PC-3 (cell line): Measurements from ENCODE around the gene SEPTIN8. TPM values are rescaled to one million over a fixed set of nuclear protein-coding genes. Genes with fewer than 3 reads are reported as not detected.
A peak's percentile ranks its signal among the peaks of the same experiment; 100 is the strongest.

Source experiments
- ATAC-seq: fragments of 200-7000 bp; cut with Tn5 transposase; 2 replicates; pipeline ENCODE4 v1.9.1; 2020; ENCODE audit warnings: mild to moderate bottlenecking, moderate library complexity
- BruUV-seq: library from RNA; stranded (reverse); fragments of 400-500 nt; replicated peaks from 2 replicates; lab custom pipeline; 2021; lab: Mats Ljungman, UMichigan
- CTCF ChIA-PET: fragments of 300-600 bp; sonication (Branson Sonifier 250); formaldehyde crosslinking; loops from one replicate; lab custom pipeline; 2022; ENCODE audit warnings: antibody characterized with exemption; lab: Charles Lee
- POLR2A ChIA-PET: fragments of 300-600 bp; sonication (Branson Sonifier 250); formaldehyde crosslinking; loops from one replicate; lab custom pipeline; 2022; ENCODE audit warnings: antibody characterized with exemption; ENCODE audit not compliant: unreplicated experiment; lab: Charles Lee
- DNase-seq: peaks from one replicate; pipeline ENCODE4 v3.0.0-alpha.2; 2015
- H2AFZ ChIP-seq: fragments of 300-600 bp; sonication (generic); 2 replicates; pipeline ENCODE4 v1.6.0; 2016; ENCODE audit warnings: antibody characterized with exemption, low read length
- H3F3A ChIP-seq: fragments of 300-600 bp; sonication (generic); one replicate; pipeline ENCODE4 v1.6.0; 2017; ENCODE audit warnings: antibody characterized with exemption, low read length, control low read depth, mild to moderate bottlenecking; ENCODE audit not compliant: unreplicated experiment
- H3K27ac ChIP-seq: fragments of 300-600 bp; sonication (generic); 2 replicates; pipeline ENCODE4 v1.5.1; 2016; ENCODE audit warnings: mild to moderate bottlenecking, low read length
- H3K27me3 ChIP-seq: fragments of 300-600 bp; sonication (generic); 2 replicates; pipeline ENCODE4 v1.6.1; 2016; ENCODE audit warnings: low read length, mixed read lengths
- H3K36me3 ChIP-seq: fragments of 300-600 bp; sonication (generic); 2 replicates; pipeline ENCODE4 v1.6.1; 2016; ENCODE audit warnings: low read depth, mixed run types, low read length, mixed read lengths
- H3K4me1 ChIP-seq: fragments of 300-600 bp; sonication (generic); 2 replicates; pipeline ENCODE4 v1.5.1; 2016; ENCODE audit warnings: low read length; ENCODE audit not compliant: insufficient read depth
- H3K4me2 ChIP-seq: fragments of 300-600 bp; sonication (generic); 2 replicates; pipeline ENCODE4 v1.6.0; 2016; ENCODE audit warnings: low read length
- H3K4me3 ChIP-seq: fragments of 300-600 bp; sonication (generic); 2 replicates; pipeline ENCODE4 v1.5.1; 2016; ENCODE audit warnings: mild to moderate bottlenecking, low read length, mixed read lengths
- H3K79me2 ChIP-seq: fragments of 300-600 bp; sonication (generic); 2 replicates; pipeline ENCODE4 v1.6.1; 2017; ENCODE audit warnings: low read length, mixed read lengths
- H3K9ac ChIP-seq: fragments of 300-600 bp; sonication (generic); 2 replicates; pipeline ENCODE4 v1.6.0; 2016; ENCODE audit warnings: mild to moderate bottlenecking, low read length
- H3K9me2 ChIP-seq: fragments of 300-600 bp; sonication (generic); replicated peaks from 2 replicates; pipeline ENCODE4 v1.6.1; 2016; ENCODE audit warnings: mixed run types, low read length, mixed read lengths
- H3K9me3 ChIP-seq: fragments of 300-600 bp; sonication (generic); 2 replicates; pipeline ENCODE4 v1.6.1; 2016; ENCODE audit warnings: low read length, mixed read lengths
- H4K20me1 ChIP-seq: fragments of 300-600 bp; sonication (generic); 2 replicates; pipeline ENCODE4 v1.6.1; 2016; ENCODE audit warnings: low read length, mixed read lengths
- EZH2 ChIP-seq: fragments of 300-600 bp; sonication (generic); IDR thresholded peaks from one replicate; pipeline ENCODE4 v1.6.1; 2017; ENCODE audit warnings: antibody characterized with exemption, mild to moderate bottlenecking, low read length; ENCODE audit not compliant: unreplicated experiment
- EZH2phosphoT487 ChIP-seq: fragments of 300-600 bp; sonication (generic); IDR thresholded peaks from 2 replicates; pipeline ENCODE4 v1.6.1; 2018; ENCODE audit warnings: mild to moderate bottlenecking, antibody characterized with exemption, low read length, borderline replicate concordance
- intact Hi-C: fragments of 100-400 bp; cut with micrococcal nuclease; formaldehyde crosslinking; loops from 2 replicates; pipeline ENCODE4 v1.9.0; 2023
- total RNA-seq: library from RNA; depleted of rRNA; stranded (reverse); fragments of >200 nt; gene quantifications from 2 replicates; pipeline ENCODE4 v1.2.3, GENCODE V29; 2014
- TF ChIP-seq, protein P1 (sequence below): fragments of 300-600 bp; sonication (generic); conservative IDR thresholded peaks from 2 replicates; pipeline ENCODE4 v1.5.1; 2017; ENCODE audit warnings: antibody characterized with exemption, low read depth, mild to moderate bottlenecking, low read length

The SEPTIN8 gene
- total RNA-seq, 1 experiment from 2014 or later, result 21.9 TPM

DNA sequence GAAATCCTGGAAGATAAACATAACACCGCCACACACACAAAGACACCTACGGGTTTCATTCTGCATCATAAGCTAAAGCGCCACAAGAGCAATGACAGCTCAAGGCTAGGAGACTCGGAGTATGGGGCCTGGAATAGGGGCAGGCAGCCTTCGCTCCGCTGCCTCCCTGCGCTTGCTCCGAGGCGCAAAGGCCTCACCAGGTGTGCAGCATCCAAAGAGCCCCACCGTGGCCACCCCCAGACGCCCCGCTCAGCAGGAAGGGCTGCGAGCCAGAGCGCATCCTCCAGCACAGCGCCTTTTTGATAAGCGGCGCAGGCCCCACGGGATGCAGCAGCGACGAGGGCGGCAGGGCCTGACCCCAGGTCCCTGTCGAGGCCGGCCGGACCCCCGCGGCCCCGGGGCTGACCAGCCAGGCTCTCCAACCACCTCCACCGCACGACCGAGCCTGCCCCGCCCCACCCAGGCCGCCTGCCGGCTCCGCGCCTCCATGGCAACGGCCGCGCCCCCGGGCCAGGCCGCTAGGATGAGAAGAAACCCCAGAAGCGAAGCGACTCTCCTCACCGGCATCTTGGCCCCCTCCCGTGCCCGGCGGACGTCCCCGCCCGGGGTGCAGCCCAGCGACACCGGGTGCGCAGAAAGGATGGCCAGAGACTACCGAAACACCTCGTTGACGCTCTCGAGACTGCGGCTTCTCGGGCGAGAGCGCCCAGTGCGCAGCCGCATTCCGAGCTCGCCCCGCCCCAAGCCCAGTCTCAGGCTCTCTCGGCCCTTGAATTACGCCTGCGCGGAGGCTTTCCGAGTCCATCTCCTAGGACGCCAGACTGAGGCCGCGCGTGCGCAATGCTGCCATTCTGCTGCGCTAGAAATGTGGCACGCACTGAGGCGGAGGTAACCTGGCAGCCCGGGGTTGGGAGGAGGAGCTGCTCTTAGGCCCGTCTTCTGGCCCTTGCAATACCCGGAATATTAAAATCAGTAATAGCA is 39.9 kb downstream of the SEPTIN8 start, which contains the start of gene KIF3A:
Gene KIF3A (minus strand): TSS at position 694 of the 981 bp plus-strand sequence. CDS start 127 bp downstream, at position 567.
- DNase-seq (peak; percentile 95), ATAC-seq (peak; percentile 97)
- Histone ChIP-seq H3K9me2 (no peaks in the 10 kb centered on the region), H4K20me1 (no peaks in the 10 kb centered on the region), H3K9ac (peak within 1 kb of the TSS; percentile 72), H3K4me1 (peaks cover 15% of the 10 kb centered on the region), H3K4me3 (peak within 1 kb of the TSS; percentile 87), H3K36me3 (no peaks in the 10 kb centered on the region), H2AFZ (peak within 1 kb of the TSS; percentile 93), H3K9me3 (no peaks in the 10 kb centered on the region), H3F3A (no peaks in the 10 kb centered on the region), H3K27ac (no peak within 1 kb of the TSS), H3K4me2 (peak within 1 kb of the TSS; percentile 97), H3K27me3 (no peaks in the 10 kb centered on the region), H3K79me2 (peaks cover 21% of the 10 kb centered on the region)
- BruUV-seq, result no TSS peak
- CTCF ChIA-PET, result interaction anchor here (0.6 kb wide), 1 partner anchor 17 kb away, joined by 3 read pairs; no protein-coding TSS in a partner anchor
- TF ChIP-seq EZH2phosphoT487 (no peak), EZH2 (no peak)
- TF ChIP-seq, protein P1, sequence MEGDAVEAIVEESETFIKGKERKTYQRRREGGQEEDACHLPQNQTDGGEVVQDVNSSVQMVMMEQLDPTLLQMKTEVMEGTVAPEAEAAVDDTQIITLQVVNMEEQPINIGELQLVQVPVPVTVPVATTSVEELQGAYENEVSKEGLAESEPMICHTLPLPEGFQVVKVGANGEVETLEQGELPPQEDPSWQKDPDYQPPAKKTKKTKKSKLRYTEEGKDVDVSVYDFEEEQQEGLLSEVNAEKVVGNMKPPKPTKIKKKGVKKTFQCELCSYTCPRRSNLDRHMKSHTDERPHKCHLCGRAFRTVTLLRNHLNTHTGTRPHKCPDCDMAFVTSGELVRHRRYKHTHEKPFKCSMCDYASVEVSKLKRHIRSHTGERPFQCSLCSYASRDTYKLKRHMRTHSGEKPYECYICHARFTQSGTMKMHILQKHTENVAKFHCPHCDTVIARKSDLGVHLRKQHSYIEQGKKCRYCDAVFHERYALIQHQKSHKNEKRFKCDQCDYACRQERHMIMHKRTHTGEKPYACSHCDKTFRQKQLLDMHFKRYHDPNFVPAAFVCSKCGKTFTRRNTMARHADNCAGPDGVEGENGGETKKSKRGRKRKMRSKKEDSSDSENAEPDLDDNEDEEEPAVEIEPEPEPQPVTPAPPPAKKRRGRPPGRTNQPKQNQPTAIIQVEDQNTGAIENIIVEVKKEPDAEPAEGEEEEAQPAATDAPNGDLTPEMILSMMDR, result no peak
- intact Hi-C loops, result no loop called here
- POLR2A ChIA-PET, result no interaction called here

DNA sequence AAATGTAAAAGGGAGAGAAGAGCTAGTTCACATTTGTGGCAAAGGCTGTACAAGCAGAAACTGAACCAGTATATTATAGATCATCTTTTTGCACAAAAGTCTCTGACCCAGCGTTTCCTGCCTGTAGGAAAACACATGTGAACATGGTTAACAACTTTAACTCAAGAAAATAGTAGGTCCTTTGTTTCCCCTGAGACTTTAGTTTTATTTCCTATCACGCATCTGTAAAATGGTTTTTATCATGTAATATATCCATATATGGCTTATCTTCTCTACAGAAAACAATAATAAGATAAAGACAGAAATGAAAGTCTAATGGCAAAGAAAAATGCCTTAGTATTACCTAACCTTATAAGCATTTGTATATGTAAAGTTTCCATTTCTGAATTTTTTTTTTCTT is 42.4 kb downstream of the SEPTIN8 start:
- TF ChIP-seq EZH2, result no peak
- no peak for TF ChIP-seq EZH2phosphoT487
- TF ChIP-seq, protein P1, result no peak
- CTCF ChIA-PET, result no interaction called here

More for the DNA sequence above, 42.4 kb downstream of the SEPTIN8 start:
- DNase-seq (no peak), ATAC-seq (no peak)
- no peak overlapping the region for H3K4me2 ChIP-seq
- no peaks in the 10 kb centered on the region for H4K20me1 ChIP-seq
- no peaks in the 10 kb centered on the region for H3F3A ChIP-seq
- no peaks in the 10 kb centered on the region for H3K36me3 ChIP-seq
- no peak overlapping the region for H3K27ac ChIP-seq
- no peak overlapping the region for H3K9ac ChIP-seq
- H3K27me3 ChIP-seq, result no peaks in the 10 kb centered on the region
- no peak overlapping the region for H2AFZ ChIP-seq
- no peaks in the 10 kb centered on the region for H3K9me3 ChIP-seq
- no peak overlapping the region for H3K4me3 ChIP-seq
- peaks cover 21% of the 10 kb centered on the region for H3K79me2 ChIP-seq
- POLR2A ChIA-PET, result no interaction called here
- H3K9me2 ChIP-seq, result no peaks in the 10 kb centered on the region
- BruUV-seq, result no TSS peak
- intact Hi-C loops, result no loop called here
- H3K4me1 ChIP-seq, result peaks cover 15% of the 10 kb centered on the region
